Vagina (tissue), 2 donors: Measurements from ENCODE around the gene ARHGAP24.

Experiments used
- POLR2A ChIP-seq, 2 donors: fragments of 450-650 bp; IDR thresholded peaks; one replicate each; pipeline ENCODE4 v1.6.1; 2017; ENCODE audit warnings: antibody characterized with exemption in 2 of 2, mild to moderate bottlenecking in 2 of 2, moderate library complexity in 2 of 2
- POLR2AphosphoS5 ChIP-seq, 2 donors: sonication (generic); formaldehyde crosslinking; IDR thresholded peaks; one replicate each; pipeline ENCODE4 v1.9.0; 2017; ENCODE audit warnings: antibody characterized with exemption in 2 of 2, mild to moderate bottlenecking in 2 of 2, low read depth in 1 of 2; ENCODE audit not compliant: insufficient read depth in 1 of 2
- TF ChIP-seq, protein P1 (sequence below), 3 experiments: fragments of 450-650 bp in 2 of 3; fragments of 200-600 bp in 1 of 3; sonication (generic) in 1 of 3; IDR thresholded peaks; one replicate each; pipeline ENCODE4 v1.5.1; 2017 to 2019; ENCODE audit warnings: antibody characterized with exemption in 3 of 3, mild to moderate bottlenecking in 2 of 3, moderate library complexity in 2 of 3

DNA sequence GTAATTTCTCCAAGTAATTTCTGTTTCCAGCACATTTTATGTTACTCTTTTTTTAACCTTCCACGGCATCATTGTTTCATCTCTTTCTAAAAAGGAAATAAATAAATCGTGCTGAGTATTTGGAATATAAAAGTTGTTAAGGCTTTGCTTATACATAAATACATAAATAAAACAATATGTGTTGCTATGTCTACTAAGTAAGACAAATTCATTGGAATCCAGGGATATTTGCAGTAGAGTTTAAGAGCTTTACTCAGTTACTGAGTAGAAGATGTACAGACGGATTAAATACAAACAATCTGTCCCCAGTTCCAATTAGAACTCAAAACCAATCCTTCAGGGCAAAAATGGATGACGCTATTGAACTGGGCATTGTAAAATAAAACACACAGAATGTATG lies 1.4 kb downstream of the ARHGAP24 start:
- TF ChIP-seq POLR2AphosphoS5 (IDR thresholded peaks at IDR 0.05; ENCODE audit: insufficient read depth in 1 of 2, low read depth in 1 of 2) (no peak), POLR2A (IDR thresholded peaks at IDR 0.05) (no peak)
- TF ChIP-seq, protein P1, sequence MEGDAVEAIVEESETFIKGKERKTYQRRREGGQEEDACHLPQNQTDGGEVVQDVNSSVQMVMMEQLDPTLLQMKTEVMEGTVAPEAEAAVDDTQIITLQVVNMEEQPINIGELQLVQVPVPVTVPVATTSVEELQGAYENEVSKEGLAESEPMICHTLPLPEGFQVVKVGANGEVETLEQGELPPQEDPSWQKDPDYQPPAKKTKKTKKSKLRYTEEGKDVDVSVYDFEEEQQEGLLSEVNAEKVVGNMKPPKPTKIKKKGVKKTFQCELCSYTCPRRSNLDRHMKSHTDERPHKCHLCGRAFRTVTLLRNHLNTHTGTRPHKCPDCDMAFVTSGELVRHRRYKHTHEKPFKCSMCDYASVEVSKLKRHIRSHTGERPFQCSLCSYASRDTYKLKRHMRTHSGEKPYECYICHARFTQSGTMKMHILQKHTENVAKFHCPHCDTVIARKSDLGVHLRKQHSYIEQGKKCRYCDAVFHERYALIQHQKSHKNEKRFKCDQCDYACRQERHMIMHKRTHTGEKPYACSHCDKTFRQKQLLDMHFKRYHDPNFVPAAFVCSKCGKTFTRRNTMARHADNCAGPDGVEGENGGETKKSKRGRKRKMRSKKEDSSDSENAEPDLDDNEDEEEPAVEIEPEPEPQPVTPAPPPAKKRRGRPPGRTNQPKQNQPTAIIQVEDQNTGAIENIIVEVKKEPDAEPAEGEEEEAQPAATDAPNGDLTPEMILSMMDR (IDR thresholded peaks at IDR 0.05) = no peak
